Measurements from ENCODE around the gene GID8.

Gene GID8

DNA sequence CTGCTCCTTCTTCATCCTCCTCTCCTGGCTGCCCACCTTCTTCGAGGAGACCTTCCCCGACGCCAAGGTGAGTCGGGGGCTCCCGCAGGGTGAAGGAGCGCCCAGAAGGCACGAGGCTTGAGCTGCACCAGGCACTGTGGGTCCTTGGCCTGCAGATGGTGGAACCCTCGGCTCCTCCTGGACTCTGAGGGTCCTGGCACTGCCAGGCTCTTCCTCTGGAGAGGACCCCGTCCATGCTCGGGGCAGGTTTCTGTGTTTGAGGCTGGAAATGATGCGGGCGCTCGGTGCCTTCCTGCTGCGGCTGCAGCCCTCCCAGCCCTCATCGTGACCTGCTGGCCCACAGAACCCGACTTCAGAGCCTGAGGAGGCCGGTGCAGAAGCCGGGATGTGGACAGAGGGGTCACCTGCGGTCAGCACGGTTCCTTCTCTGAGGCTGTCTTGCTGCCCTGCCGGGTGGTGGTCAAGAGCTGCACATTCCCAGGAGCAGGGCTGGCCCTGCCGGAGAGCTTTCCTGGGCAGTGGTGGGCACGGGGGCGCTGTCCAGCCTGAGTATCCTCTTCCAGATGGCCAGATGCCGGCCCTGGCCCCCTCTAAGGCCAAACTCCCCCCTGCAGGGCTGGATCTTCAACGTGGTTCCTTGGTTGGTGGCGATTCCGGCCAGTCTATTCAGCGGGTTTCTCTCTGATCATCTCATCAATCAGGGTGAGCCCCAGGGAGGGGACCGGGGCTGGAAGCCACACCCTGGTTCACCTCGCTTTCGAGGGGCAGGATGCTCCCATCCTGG is 25.9 kb downstream of the GID8 start:
- H3K9me3 ChIP-seq (ENCODE audit: control insufficient read depth, low read depth, low read length): no peaks in the 10 kb centered on the region
- H3K27me3 ChIP-seq (ENCODE audit: control insufficient read depth, insufficient read depth, low read length): no peaks in the 10 kb centered on the region
- H3K4me1 ChIP-seq (ENCODE audit: control insufficient read depth, low read depth, low read length): peaks cover 4% of the 10 kb centered on the region
- H3K27ac ChIP-seq (ENCODE audit: low read length): no peak overlapping the region
- peaks cover 3% of the 10 kb centered on the region for H3K36me3 ChIP-seq (ENCODE audit: control insufficient read depth, low read depth, low read length)
- no peak overlapping the region for H3K4me3 ChIP-seq (ENCODE audit: low read length)
- H3K9ac ChIP-seq (ENCODE audit: low read length): no peak overlapping the region

- H3K36me3 ChIP-seq (ENCODE audit: control insufficient read depth, low read depth, low read length): peaks cover 3% of the 10 kb centered on the region
- H3K9ac ChIP-seq (ENCODE audit: low read length): no peak overlapping the region
- no peak overlapping the region for H3K4me3 ChIP-seq (ENCODE audit: low read length)
- H3K27me3 ChIP-seq (ENCODE audit: control insufficient read depth, insufficient read depth, low read length): no peaks in the 10 kb centered on the region
- peaks cover 4% of the 10 kb centered on the region for H3K4me1 ChIP-seq (ENCODE audit: control insufficient read depth, low read depth, low read length)
- no peaks in the 10 kb centered on the region for H3K9me3 ChIP-seq (ENCODE audit: control insufficient read depth, low read depth, low read length)
- no peak overlapping the region for H3K27ac ChIP-seq (ENCODE audit: low read length)
Observed at GRCh38 chr20:62964700-62965099, 26.8 kb downstream of the GID8 start.

DNA sequence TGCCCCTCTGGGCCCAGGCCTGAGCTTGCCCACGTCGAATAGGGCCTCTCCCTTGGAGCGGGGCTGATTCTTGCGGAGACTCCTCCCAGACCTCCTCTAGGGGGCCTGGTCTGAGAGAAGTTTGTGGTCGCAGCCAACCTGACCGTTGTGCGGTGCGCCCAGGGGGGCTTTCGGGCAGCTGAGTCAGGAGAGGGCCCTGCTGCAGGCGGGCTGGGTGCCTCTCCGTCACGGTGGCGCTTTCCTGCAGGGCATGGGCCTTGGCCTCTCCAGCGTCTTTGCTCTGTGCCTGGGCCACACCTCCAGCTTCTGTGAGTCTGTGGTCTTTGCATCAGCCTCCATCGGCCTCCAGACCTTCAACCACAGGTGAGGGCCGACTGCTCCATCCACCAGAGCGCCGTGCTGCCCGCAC is 27.4 kb downstream of the GID8 start:
- H3K9me3 ChIP-seq (ENCODE audit: control insufficient read depth, low read depth, low read length): no peaks in the 10 kb centered on the region
- H3K27ac ChIP-seq (ENCODE audit: low read length): no peak overlapping the region
- H3K4me3 ChIP-seq (ENCODE audit: low read length): no peak overlapping the region
- H3K36me3 ChIP-seq (ENCODE audit: control insufficient read depth, low read depth, low read length): peaks cover 3% of the 10 kb centered on the region
- no peaks in the 10 kb centered on the region for H3K27me3 ChIP-seq (ENCODE audit: control insufficient read depth, insufficient read depth, low read length)
- no peak overlapping the region for H3K9ac ChIP-seq (ENCODE audit: low read length)
- peaks cover 4% of the 10 kb centered on the region for H3K4me1 ChIP-seq (ENCODE audit: control insufficient read depth, low read depth, low read length)

DNA sequence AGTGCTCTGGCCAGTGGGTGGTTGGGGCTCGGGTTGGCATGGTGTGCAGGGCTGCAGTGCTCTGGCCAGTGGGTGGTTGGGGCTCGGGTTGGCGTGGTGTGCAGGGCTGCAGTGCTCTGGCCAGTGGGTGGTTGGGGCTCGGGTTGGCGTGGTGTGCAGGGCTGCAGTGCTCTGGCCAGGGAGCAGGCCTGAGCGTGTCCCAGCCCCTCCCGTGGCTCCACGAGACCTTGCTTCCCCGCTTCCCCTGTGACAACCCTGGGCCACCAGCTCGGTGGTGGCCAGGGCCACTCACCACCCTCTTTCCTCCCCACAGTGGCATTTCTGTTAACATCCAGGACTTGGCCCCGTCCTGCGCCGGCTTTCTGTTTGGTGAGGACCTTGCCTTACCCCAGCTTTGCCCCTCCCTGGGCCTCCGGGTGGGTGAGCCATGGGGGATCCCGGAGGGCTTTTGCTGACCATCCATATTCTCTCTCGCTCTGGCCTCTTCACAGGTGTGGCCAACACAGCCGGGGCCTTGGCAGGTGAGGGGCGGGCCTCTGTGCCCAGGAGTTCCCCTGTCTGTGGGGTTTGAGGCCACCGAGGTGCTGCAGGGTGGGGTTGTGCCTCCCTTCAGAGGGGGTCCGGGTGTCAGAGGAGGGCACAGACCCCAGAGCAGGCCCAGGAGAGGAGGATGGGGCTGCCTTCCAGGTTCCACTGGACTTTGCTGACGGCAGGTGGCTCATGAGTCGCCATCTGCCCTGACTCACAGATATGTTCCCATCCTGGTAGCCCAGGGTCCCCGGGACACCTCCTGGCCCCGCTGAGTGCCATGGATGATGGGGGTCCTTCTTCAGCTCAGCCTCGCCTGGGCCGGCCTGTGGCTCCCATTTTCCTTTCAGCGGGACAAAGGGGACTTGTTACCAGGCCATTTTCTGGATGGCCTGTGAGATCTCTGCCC is 28.5 kb downstream of the GID8 start:
- peaks cover 3% of the 10 kb centered on the region for H3K4me1 ChIP-seq (ENCODE audit: control insufficient read depth, low read depth, low read length)
- H3K4me3 ChIP-seq (ENCODE audit: low read length): no peak overlapping the region
- no peaks in the 10 kb centered on the region for H3K27me3 ChIP-seq (ENCODE audit: control insufficient read depth, insufficient read depth, low read length)
- peaks cover 3% of the 10 kb centered on the region for H3K36me3 ChIP-seq (ENCODE audit: control insufficient read depth, low read depth, low read length)
- no peak overlapping the region for H3K27ac ChIP-seq (ENCODE audit: low read length)
- H3K9ac ChIP-seq (ENCODE audit: low read length): no peak overlapping the region
- no peaks in the 10 kb centered on the region for H3K9me3 ChIP-seq (ENCODE audit: control insufficient read depth, low read depth, low read length)

DNA sequence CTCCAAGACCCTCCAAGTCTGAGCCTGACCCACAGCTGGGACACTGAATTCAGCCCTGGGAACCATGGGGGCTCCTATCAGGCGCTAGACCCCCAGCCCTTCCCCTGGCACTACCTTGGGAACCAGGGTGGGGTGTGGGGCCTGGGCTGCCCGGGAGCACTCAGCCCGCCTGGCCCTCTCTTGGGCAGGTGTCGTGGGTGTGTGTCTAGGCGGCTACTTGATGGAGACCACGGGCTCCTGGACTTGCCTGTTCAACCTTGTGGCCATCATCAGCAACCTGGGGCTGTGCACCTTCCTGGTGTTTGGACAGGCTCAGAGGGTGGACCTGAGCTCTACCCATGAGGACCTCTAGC is 29.2 kb downstream of the GID8 start:
- no peaks in the 10 kb centered on the region for H3K9me3 ChIP-seq (ENCODE audit: control insufficient read depth, low read depth, low read length)
- no peaks in the 10 kb centered on the region for H3K4me1 ChIP-seq (ENCODE audit: control insufficient read depth, low read depth, low read length)
- H3K9ac ChIP-seq (ENCODE audit: low read length): no peak overlapping the region
- no peak overlapping the region for H3K4me3 ChIP-seq (ENCODE audit: low read length)
- peaks cover 3% of the 10 kb centered on the region for H3K27me3 ChIP-seq (ENCODE audit: control insufficient read depth, insufficient read depth, low read length)
- H3K27ac ChIP-seq (ENCODE audit: low read length): no peak overlapping the region
- H3K36me3 ChIP-seq (ENCODE audit: control insufficient read depth, low read depth, low read length): peaks cover 3% of the 10 kb centered on the region

GRCh38 chr20:62967628-62968351 is 29.8 kb downstream of the GID8 start:
- no peaks in the 10 kb centered on the region for H3K4me1 ChIP-seq (ENCODE audit: control insufficient read depth, low read depth, low read length)
- no peak overlapping the region for H3K9ac ChIP-seq (ENCODE audit: low read length)
- H3K36me3 ChIP-seq (ENCODE audit: control insufficient read depth, low read depth, low read length): peaks cover 3% of the 10 kb centered on the region
- no peak overlapping the region for H3K4me3 ChIP-seq (ENCODE audit: low read length)
- H3K27ac ChIP-seq (ENCODE audit: low read length): no peak overlapping the region
- H3K27me3 ChIP-seq (ENCODE audit: control insufficient read depth, insufficient read depth, low read length): peaks cover 10% of the 10 kb centered on the region
- H3K9me3 ChIP-seq (ENCODE audit: control insufficient read depth, low read depth, low read length): no peaks in the 10 kb centered on the region

- Histone ChIP-seq H3K4me1 (ENCODE audit: control insufficient read depth, low read depth, low read length) (no peaks in the 10 kb centered on the region), H3K36me3 (ENCODE audit: control insufficient read depth, low read depth, low read length) (peaks cover 3% of the 10 kb centered on the region)
Observed at GRCh38 chr20:62968378-62969178, 30.6 kb downstream of the GID8 start.

DNA sequence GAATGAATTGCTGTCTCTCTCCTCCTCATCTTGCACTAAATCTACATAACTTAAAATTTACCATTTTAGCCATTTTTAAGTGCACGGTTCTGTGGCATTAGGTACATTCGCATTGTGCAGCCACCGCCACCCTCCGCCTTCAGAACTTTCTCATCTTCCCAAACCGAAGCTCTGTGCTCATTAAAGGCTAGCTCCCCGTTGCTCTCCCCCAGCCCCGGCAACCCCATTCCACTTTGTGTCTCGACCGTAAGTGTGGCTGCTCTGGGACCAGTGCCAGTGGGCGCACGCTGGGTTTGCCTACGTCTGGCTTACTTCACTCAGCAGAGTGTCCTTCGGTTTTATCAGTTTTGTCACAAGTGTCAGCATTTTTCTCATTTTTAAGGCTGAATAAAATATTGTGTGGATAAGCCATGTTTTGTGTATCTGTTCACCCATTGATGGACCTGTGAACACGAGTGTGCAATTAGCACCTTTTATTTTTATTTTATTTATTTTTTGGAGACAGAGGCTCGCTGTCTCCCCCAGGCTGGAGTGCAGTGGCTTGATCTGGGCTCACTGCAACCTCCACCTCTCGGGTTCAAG is 31.3 kb downstream of the GID8 start:
- H3K4me3 ChIP-seq (ENCODE audit: low read length): no peak overlapping the region
- H3K27me3 ChIP-seq (ENCODE audit: control insufficient read depth, insufficient read depth, low read length): peaks cover 25% of the 10 kb centered on the region
- peaks cover 2% of the 10 kb centered on the region for H3K4me1 ChIP-seq (ENCODE audit: control insufficient read depth, low read depth, low read length)
- no peaks in the 10 kb centered on the region for H3K9me3 ChIP-seq (ENCODE audit: control insufficient read depth, low read depth, low read length)
- no peaks in the 10 kb centered on the region for H3K36me3 ChIP-seq (ENCODE audit: control insufficient read depth, low read depth, low read length)
- no peak overlapping the region for H3K27ac ChIP-seq (ENCODE audit: low read length)
- H3K9ac ChIP-seq (ENCODE audit: low read length): no peak overlapping the region

More at GRCh38 chr20:62968378-62969178, 30.6 kb downstream of the GID8 start:
- H3K27me3 ChIP-seq (ENCODE audit: control insufficient read depth, insufficient read depth, low read length): peaks cover 18% of the 10 kb centered on the region
- no peak overlapping the region for H3K4me3 ChIP-seq (ENCODE audit: low read length)
- no peak overlapping the region for H3K9ac ChIP-seq (ENCODE audit: low read length)
- H3K9me3 ChIP-seq (ENCODE audit: control insufficient read depth, low read depth, low read length): no peaks in the 10 kb centered on the region
- no peak overlapping the region for H3K27ac ChIP-seq (ENCODE audit: low read length)

- H3K27ac ChIP-seq (ENCODE audit: low read length): no peak overlapping the region
- H3K4me3 ChIP-seq (ENCODE audit: low read length): no peak overlapping the region
- H3K36me3 ChIP-seq (ENCODE audit: control insufficient read depth, low read depth, low read length): no peaks in the 10 kb centered on the region
- H3K27me3 ChIP-seq (ENCODE audit: control insufficient read depth, insufficient read depth, low read length): peaks cover 31% of the 10 kb centered on the region
- no peaks in the 10 kb centered on the region for H3K9me3 ChIP-seq (ENCODE audit: control insufficient read depth, low read depth, low read length)
- H3K9ac ChIP-seq (ENCODE audit: low read length): no peak overlapping the region
- peaks cover 7% of the 10 kb centered on the region for H3K4me1 ChIP-seq (ENCODE audit: control insufficient read depth, low read depth, low read length)
Observed at GRCh38 chr20:62969939-62970306, 32.0 kb downstream of the GID8 start.

DNA sequence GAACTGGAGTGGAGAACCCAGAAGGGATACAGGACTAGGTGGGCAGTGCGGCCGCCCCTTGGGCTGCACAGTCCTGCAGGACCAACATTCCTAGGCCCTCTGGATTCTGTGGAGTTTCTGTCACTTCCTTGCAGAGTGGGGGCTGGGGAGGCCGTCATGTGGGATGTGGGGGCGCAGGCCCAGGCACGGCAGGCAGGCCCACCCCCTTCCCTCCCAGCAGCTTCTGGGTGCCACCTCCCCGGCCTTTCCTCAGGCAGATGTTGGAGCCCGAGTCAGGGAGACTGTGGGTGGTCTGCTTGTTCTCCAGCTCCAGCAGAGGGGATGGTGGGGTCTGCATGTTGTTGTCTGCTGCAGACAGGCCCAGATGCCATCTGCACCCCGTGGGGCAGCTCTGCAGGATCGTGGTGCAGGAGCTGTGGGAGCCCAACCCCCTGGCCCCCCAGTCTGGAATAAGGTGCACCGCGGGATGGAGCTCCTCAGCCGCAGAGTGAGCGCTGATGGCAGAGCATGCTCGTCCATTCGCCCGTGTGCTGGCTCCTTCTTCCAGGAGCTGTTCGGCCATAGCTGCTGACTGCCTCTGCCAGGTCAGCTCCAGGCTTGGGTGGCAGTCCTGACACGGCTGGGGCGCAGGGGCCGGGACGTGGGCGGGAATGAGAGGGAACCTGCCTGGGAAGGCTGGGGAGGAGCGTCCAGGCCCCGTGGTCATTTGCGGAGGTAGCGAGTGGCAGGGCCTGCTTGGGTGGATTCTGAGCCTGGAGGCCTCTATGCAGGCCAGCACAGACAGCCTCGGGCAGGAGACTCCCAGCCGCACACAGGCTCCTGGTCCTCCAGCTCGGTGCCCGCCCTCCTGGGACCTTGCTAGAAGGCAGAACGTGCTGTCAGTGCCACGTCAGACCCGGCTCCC is 32.6 kb downstream of the GID8 start:
- no peak overlapping the region for H3K9ac ChIP-seq (ENCODE audit: low read length)
- H3K4me1 ChIP-seq (ENCODE audit: control insufficient read depth, low read depth, low read length): peaks cover 7% of the 10 kb centered on the region
- H3K27ac ChIP-seq (ENCODE audit: low read length): no peak overlapping the region
- no peak overlapping the region for H3K4me3 ChIP-seq (ENCODE audit: low read length)
- H3K27me3 ChIP-seq (ENCODE audit: control insufficient read depth, insufficient read depth, low read length): peaks cover 38% of the 10 kb centered on the region
- H3K36me3 ChIP-seq (ENCODE audit: control insufficient read depth, low read depth, low read length): no peaks in the 10 kb centered on the region
- no peaks in the 10 kb centered on the region for H3K9me3 ChIP-seq (ENCODE audit: control insufficient read depth, low read depth, low read length)
